Esophagus (tissue), 2 donors: ENCODE measurements around the gene ZNF561. TPM values are rescaled to one million over a fixed set of nuclear protein-coding genes. Genes with fewer than 3 reads are reported as not detected.
"Not testable (repeated sequence)": the region's sequence is repeated elsewhere in the genome, so short reads cannot be mapped to it uniquely, and the experiment has no call there.

Experiments used
- H3K27ac ChIP-seq, 2 donors: one replicate each; pipeline ENCODE4 v1.5.1; 2013; ENCODE audit warnings: low read depth in 2 of 2, mild to moderate bottlenecking in 2 of 2, inconsistent platforms in 1 of 2, low read length in 1 of 2, moderate library complexity in 1 of 2
- H3K27me3 ChIP-seq, 2 donors: one replicate each; pipeline ENCODE4 v1.6.1; 2013; ENCODE audit warnings: low read length in 2 of 2, control low read depth in 1 of 2, mild to moderate bottlenecking in 1 of 2; ENCODE audit not compliant: insufficient read depth in 2 of 2, control insufficient read depth in 1 of 2
- H3K36me3 ChIP-seq, 2 donors: one replicate each; pipeline ENCODE4 v1.6.1; 2013; ENCODE audit warnings: low read length in 1 of 2; ENCODE audit not compliant: control insufficient read depth in 2 of 2, insufficient read depth in 2 of 2
- H3K4me1 ChIP-seq, 2 donors: one replicate each; pipeline ENCODE4 v1.6.1; 2013; ENCODE audit warnings: low read length in 1 of 2; ENCODE audit not compliant: control insufficient read depth in 2 of 2, insufficient read depth in 2 of 2
- H3K4me3 ChIP-seq, 2 donors: one replicate each; pipeline ENCODE4 v1.5.1; 2013; ENCODE audit warnings: low read length in 2 of 2, mild to moderate bottlenecking in 2 of 2, low read depth in 1 of 2, moderate library complexity in 1 of 2
- H3K9me3 ChIP-seq, 2 donors: one replicate each; pipeline ENCODE4 v1.6.1; 2013; ENCODE audit warnings: mild to moderate bottlenecking in 2 of 2, low read depth in 1 of 2, low read length in 1 of 2, moderate library complexity in 1 of 2; ENCODE audit not compliant: control insufficient read depth in 2 of 2, insufficient read depth in 1 of 2
- WGBS, 2 donors: extraction: QIAGEN DNeasy Blood & Tissue Kit; methylation state at CpG; one replicate each; pipeline ENCODE4 v1.1.7; 2013; 5-methylcytosine and 5-hydroxymethylcytosine counted together
- polyA plus RNA-seq, 2 donors: library from polyadenylated mRNA; stranded (reverse); fragments of 200-250 nt; gene quantifications; one replicate each; pipeline ENCODE4 v1.2.3, GENCODE V29; 2013
- donor health status: healthy with polysubstance abuse.
- donor health status: Bipolar disorder and iron deficiency.

ZNF561 gene
- 10 to 100 TPM; 25.4 to 27.0 TPM for polyA plus RNA-seq

GRCh38 chr19:9621156-9622037, at the start of gene ZNF561:
TSS of gene ZNF561 (minus strand) at chr19:9621232. CDS start at chr19:9619456, 1,776 bp downstream.
- Histone ChIP-seq H3K9me3 (no peaks in the 10 kb centered on the region), H3K27me3 (no peaks in the 10 kb centered on the region), H3K27ac (peak within 1 kb of the TSS; percentile 98 to 100), H3K4me3 (peak within 1 kb of the TSS; percentile 88 to 97), H3K4me1 (peaks cover 0 to 3% of the 10 kb centered on the region in 2 donors), H3K36me3 (peaks cover 4 to 13% of the 10 kb centered on the region in 2 donors)
- 0 to 1% methylated on average over 33 of the region's 33 CpGs for WGBS, 2 donors

GRCh38 chr19:9668544-9668943, 47.5 kb upstream of the ZNF561 start:
- H3K36me3 ChIP-seq = peaks cover 8 to 10% of the 10 kb centered on the region in 2 donors

GRCh38 chr19:9667898-9668297, 46.9 kb upstream of the ZNF561 start:
- Histone ChIP-seq H3K36me3 (peaks cover 8 to 11% of the 10 kb centered on the region in 2 donors), H3K4me3 (no peak overlapping the region), H3K27me3 (no peaks in the 10 kb centered on the region), H3K9me3 (peaks cover 0 to 6% of the 10 kb centered on the region in 2 donors), H3K27ac (no peak overlapping the region), H3K4me1 (no peaks in the 10 kb centered on the region)
- 86% methylated on average over 3 of the region's 3 CpGs for WGBS, 2 donors

More at GRCh38 chr19:9668544-9668943, 47.5 kb upstream of the ZNF561 start:
- Histone ChIP-seq H3K4me3 (no peak overlapping the region), H3K4me1 (no peaks in the 10 kb centered on the region), H3K27ac (no peak overlapping the region), H3K27me3 (no peaks in the 10 kb centered on the region), H3K9me3 (peaks cover 0 to 10% of the 10 kb centered on the region in 2 donors)
- 97% methylated on average over 2 of the region's 2 CpGs for WGBS, 2 donors

- H3K36me3 ChIP-seq = peaks cover 18 to 23% of the 10 kb centered on the region in 2 donors
- WGBS, 2 donors = 89 to 94% methylated on average over 2 of the region's 2 CpGs
Measured at GRCh38 chr19:9658769-9659168, 37.7 kb upstream of the ZNF561 start.

DNA sequence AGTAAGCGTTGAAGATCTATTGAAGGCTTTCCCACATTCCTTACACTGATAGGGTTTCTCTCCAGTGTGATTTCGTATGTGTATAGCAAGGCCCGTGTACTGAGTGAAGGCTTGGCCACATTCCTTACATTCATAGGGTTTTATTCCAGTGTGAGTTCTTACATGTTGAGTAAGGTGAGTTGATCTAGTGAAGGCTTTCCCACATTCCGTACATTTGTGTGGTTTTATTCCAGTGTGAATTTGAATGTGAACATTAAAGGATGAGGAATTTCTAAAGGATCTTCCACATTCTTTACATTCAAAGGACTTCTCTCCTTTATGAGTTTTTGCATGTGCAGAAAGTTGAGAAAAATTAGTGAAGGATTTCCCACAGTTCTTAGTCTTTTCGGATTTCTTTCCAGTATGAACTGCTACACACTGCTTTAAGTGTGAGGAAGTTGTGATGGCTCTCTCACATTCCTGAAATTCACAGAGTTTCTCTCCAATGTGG, 32.1 kb upstream of the ZNF561 start:
- not testable (repeated sequence) for H3K27ac ChIP-seq, H3K4me1 ChIP-seq, H3K4me3 ChIP-seq, H3K27me3 ChIP-seq
- 97 to 99% methylated on average over 5 of the region's 5 CpGs for WGBS, 2 donors
- Histone ChIP-seq H3K36me3 (peaks cover 19 to 26% of the 10 kb centered on the region in 2 donors), H3K9me3 (peaks cover 2 to 21% of the 10 kb centered on the region in 2 donors)

More at GRCh38 chr19:9658769-9659168, 37.7 kb upstream of the ZNF561 start:
- H3K4me1 ChIP-seq = no peaks in the 10 kb centered on the region
- no peak overlapping the region for H3K27ac ChIP-seq
- peaks cover 2 to 8% of the 10 kb centered on the region in 2 donors for H3K9me3 ChIP-seq
- no peaks in the 10 kb centered on the region for H3K27me3 ChIP-seq
- H3K4me3 ChIP-seq = no peak overlapping the region

DNA sequence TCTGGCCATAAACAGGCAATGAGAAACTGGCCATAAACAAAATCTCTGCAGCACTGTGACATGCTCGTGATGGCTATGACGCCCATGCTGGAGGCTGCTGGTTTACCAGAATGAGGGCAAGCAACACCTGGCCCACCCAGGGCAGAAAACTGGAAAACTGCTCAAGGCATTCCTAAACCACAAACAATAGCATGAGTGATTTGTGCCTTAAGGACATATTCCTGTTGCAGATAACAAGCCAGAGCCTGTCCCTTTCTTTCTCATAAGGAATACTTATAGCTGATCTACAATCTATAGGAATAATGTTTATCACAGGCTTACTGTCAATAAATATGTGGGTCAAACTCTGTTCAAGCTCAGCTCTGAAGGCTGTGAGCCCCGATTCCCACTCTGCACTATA, 30.4 kb upstream of the ZNF561 start:
- H3K27ac ChIP-seq, H3K4me1 ChIP-seq, H3K27me3 ChIP-seq, H3K4me3 ChIP-seq: not testable (repeated sequence)
- Histone ChIP-seq H3K36me3 (peaks cover 19 to 26% of the 10 kb centered on the region in 2 donors), H3K9me3 (peaks cover 2 to 21% of the 10 kb centered on the region in 2 donors)
- WGBS, 2 donors = 95 to 98% methylated on average over 3 of the region's 3 CpGs

DNA sequence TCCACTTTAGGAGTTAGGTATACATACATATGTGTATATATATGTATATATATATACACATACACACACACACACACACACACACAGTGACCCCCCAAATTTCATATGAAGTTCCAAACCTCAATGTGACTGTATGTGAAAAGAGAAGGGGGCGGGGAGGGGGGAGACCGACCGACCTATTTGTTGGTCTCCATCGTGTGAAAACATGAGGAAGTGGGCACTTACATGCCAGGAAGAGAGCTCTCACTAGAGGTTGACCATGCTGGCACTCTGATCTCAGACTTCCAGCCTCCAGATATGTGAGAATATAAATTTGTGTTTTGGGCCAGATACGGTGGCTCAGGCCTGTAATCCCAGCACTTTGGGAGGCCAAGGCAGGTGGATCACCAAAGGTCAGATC, 29.3 kb upstream of the ZNF561 start:
- WGBS, 2 donors = 93 to 95% methylated on average over 5 of the region's 5 CpGs
- Histone ChIP-seq H3K4me1 (no peaks in the 10 kb centered on the region), H3K27ac (no peak overlapping the region), H3K27me3 (no peaks in the 10 kb centered on the region), H3K36me3 (peaks cover 18 to 23% of the 10 kb centered on the region in 2 donors), H3K4me3 (no peak overlapping the region), H3K9me3 (peaks cover 2 to 21% of the 10 kb centered on the region in 2 donors)

DNA sequence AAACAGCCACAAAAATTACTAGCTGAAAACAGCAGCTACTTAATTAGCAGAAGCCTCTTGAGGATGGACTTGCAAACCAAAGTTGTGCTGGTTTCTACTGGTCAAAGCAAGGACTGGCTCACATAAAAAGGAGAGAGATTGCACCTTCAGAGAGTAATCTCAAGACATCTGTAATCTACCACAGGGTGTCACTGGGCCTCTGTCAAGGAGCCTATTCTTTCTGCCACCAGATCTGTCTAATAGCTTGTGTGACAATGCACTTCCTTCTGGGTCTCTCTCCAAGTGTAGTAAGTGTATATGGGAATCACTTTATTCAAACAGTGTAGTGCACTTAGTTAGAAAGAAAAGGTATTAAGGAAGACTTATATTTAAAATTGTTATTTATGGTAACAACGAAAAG, 24.4 kb upstream of the ZNF561 start:
- WGBS, 2 donors = 88 to 98% methylated on average over 1 of the region's 1 CpG
- Histone ChIP-seq H3K27ac (no peak overlapping the region), H3K4me1 (no peaks in the 10 kb centered on the region), H3K9me3 (peaks cover 4 to 5% of the 10 kb centered on the region in 2 donors), H3K36me3 (peaks cover 0 to 2% of the 10 kb centered on the region in 2 donors), H3K4me3 (no peak overlapping the region), H3K27me3 (no peaks in the 10 kb centered on the region)

DNA sequence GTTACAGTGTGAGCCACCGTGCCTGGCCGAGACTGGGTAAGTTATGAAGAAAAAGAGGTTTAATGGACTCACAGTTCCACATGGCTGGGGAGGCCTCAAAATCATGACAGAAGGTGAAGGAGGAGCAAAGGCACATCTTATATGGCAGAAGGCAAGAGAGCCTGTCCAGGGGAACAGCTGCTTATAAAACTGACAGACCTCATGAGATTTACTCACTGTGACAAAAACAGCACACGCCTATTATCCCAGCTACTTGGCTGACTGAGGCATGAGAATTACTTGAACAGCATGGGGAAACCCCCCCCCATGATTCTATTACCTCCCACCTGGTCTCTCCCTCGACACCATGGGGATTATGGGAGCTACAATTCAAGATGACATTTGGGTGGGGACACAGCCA, 23.4 kb upstream of the ZNF561 start:
- Histone ChIP-seq H3K27ac (no peak overlapping the region), H3K36me3 (no peaks in the 10 kb centered on the region), H3K9me3 (peaks cover 2 to 4% of the 10 kb centered on the region in 2 donors), H3K27me3 (no peaks in the 10 kb centered on the region), H3K4me3 (no peak overlapping the region), H3K4me1 (no peaks in the 10 kb centered on the region)
- 91 to 92% methylated on average over 4 of the region's 4 CpGs for WGBS, 2 donors
